ENCODE data around the gene TPPP3. TPM values are rescaled to one million over a fixed set of nuclear protein-coding genes. Genes with fewer than 3 reads are reported as not detected.

The TPPP3 gene
- total RNA-seq, 4 donors from 2014 or later: 47.6 to 182 (median 121) TPM

DNA sequence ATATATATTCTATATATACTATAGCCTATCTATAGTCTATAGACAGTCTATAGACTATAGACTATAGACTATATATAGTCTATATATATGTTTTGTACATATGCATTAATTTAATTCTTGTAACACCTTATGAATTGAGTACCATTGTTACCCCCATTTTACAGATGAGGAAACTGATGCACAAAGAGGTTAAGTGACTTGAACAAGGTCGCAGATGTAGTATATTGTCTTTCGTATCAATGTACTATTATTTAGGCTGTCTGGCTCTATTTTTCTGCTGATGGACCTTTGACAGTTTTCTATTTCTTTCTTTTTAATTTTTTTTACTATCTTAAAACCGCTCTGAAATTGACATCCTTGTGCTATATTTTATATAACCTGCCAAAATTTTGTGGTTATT is 52.0 kb downstream of the TPPP3 start:
- Histone ChIP-seq H3K27me3 (no peaks in the 10 kb centered on the region), H3K27ac (no peak overlapping the region), H3K4me3 (no peak overlapping the region), H3K4me1 (no peaks in the 10 kb centered on the region), H3K36me3 (no peaks in the 10 kb centered on the region), H3K9me3 (no peaks in the 10 kb centered on the region)
- 90% methylated on average over 3 of the region's 3 CpGs for WGBS
- TF ChIP-seq POLR2A (IDR thresholded peaks at IDR 0.05) (no peak), EP300 (IDR thresholded peaks at IDR 0.05) (no peak), POLR2AphosphoS5 (IDR thresholded peaks at IDR 0.05) (no peak), CTCF (IDR thresholded peaks at IDR 0.05) (no peak)
- DNase-seq (ENCODE audit: low spot score in 2 of 2): no peak

Other genes starting within 250 kb of the TPPP3 start
- gene B3GNT9, start 242.5 kb downstream of the TPPP3 start, total RNA-seq: 1 to 10 TPM; 7.5 to 9.7 (median 9.0) TPM
- gene TRADD, start 233.6 kb downstream of the TPPP3 start, total RNA-seq: 10 to 100 TPM; 25.9 to 34.4 (median 28.7) TPM
- 100 to 1,000 TPM in 1 of 4 donors, 10 to 100 TPM in 3; 45.0 to 134 (median 58.8) TPM for gene FBXL8, start 233.5 kb downstream of the TPPP3 start, total RNA-seq
- 100 to 1,000 TPM in 2 of 4 donors, 10 to 100 TPM in 2; 56.5 to 351 (median 102) TPM for gene HSF4, start 228.8 kb downstream of the TPPP3 start, total RNA-seq
- gene NOL3, start 223.0 kb downstream of the TPPP3 start, total RNA-seq: 100 to 1,000 TPM in 2 of 4 donors, 10 to 100 TPM in 2; 64.3 to 116 (median 90.5) TPM
- 10 to 100 TPM; 14.2 to 30.0 (median 17.3) TPM for gene MATCAP1, start 209.5 kb downstream of the TPPP3 start, total RNA-seq
- 1 to 10 TPM in 3 of 4 donors, under 1 TPM in 1; 0.45 to 2.0 (median 1.9) TPM for gene EXOC3L1, start 203.4 kb downstream of the TPPP3 start, total RNA-seq
- 100 to 1,000 TPM in 1 of 4 donors, 10 to 100 TPM in 3; 92.6 to 106 (median 96.8) TPM for gene E2F4, start 201.3 kb downstream of the TPPP3 start, total RNA-seq
- gene ELMO3, start 194.4 kb downstream of the TPPP3 start, total RNA-seq: 10 to 100 TPM; 48.0 to 77.6 (median 56.7) TPM
- 10 to 100 TPM; 32.8 to 46.8 (median 40.0) TPM for gene TMEM208, start 166.4 kb downstream of the TPPP3 start, total RNA-seq
- 10 to 100 TPM in 3 of 4 donors, 1 to 10 TPM in 1; 7.7 to 28.8 (median 15.3) TPM for gene FHOD1, start 146.0 kb downstream of the TPPP3 start, total RNA-seq
- gene SLC9A5, start 144.5 kb downstream of the TPPP3 start, total RNA-seq: under 1 TPM; 0.26 to 0.64 (median 0.43) TPM
- gene PLEKHG4, start 114.0 kb downstream of the TPPP3 start, total RNA-seq: 10 to 100 TPM; 13.8 to 36.8 (median 26.9) TPM
- under 1 TPM in 1 of 4 donors, not detected in 3; 0.25 TPM for gene KCTD19, start 66.8 kb downstream of the TPPP3 start, total RNA-seq
- gene LRRC36, start 66.7 kb downstream of the TPPP3 start, total RNA-seq: under 1 TPM in 2 of 4 donors, not detected in 2; 0.42 to 0.56 TPM
- 10 to 100 TPM; 14.0 to 31.0 (median 23.8) TPM for gene ZDHHC1, start 23.0 kb upstream of the TPPP3 start, total RNA-seq
- gene HSD11B2, start 37.6 kb upstream of the TPPP3 start, total RNA-seq: 100 to 1,000 TPM in 1 of 4 donors, 10 to 100 TPM in 3; 45.6 to 164 (median 69.1) TPM
- 100 to 1,000 TPM in 3 of 4 donors, 10 to 100 TPM in 1; 90.0 to 134 (median 110) TPM for gene ATP6V0D1, start 87.7 kb upstream of the TPPP3 start, total RNA-seq
- not detected for gene AGRP, start 90.0 kb upstream of the TPPP3 start, total RNA-seq
- gene RIPOR1, start 135.3 kb upstream of the TPPP3 start, total RNA-seq: 10 to 100 TPM; 20.6 to 41.5 (median 28.3) TPM
- gene CTCF, start 169.0 kb upstream of the TPPP3 start, total RNA-seq: 10 to 100 TPM; 36.2 to 50.1 (median 46.9) TPM

Data from suprapubic skin (tissue), 4 donors.